ENCODE measurements around the gene TAF4.
"Not testable (repeated sequence)": the region's sequence is repeated elsewhere in the genome, so short reads cannot be mapped to it uniquely, and the experiment has no call there.

Gene TAF4

GRCh38 chr20:61986762-61987321, 78.8 kb downstream of the TAF4 start:
- no peak for TF ChIP-seq CTCF (IDR thresholded peaks at IDR 0.05; ENCODE audit: control insufficient read depth, insufficient read depth, low read depth, low read length, missing control alignments)
- DNase-seq (ENCODE audit: low read depth) = no peak

GRCh38 chr20:61985096-61985495, 80.6 kb downstream of the TAF4 start:
- TF ChIP-seq CTCF (IDR thresholded peaks at IDR 0.05; ENCODE audit: control insufficient read depth, insufficient read depth, low read depth, low read length, missing control alignments) = no peak
- DNase-seq (ENCODE audit: low read depth) = no peak
- no peak overlapping the region for H3K4me3 ChIP-seq (ENCODE audit: control insufficient read depth, low read depth, low read length)

More at GRCh38 chr20:61986762-61987321, 78.8 kb downstream of the TAF4 start:
- no peak overlapping the region for H3K4me3 ChIP-seq (ENCODE audit: control insufficient read depth, low read depth, low read length)

GRCh38 chr20:61984431-61984830, 81.2 kb downstream of the TAF4 start:
- not testable (repeated sequence) for H3K4me3 ChIP-seq (ENCODE audit: control insufficient read depth, low read depth, low read length); DNase-seq (ENCODE audit: low read depth)

- TF ChIP-seq CTCF (IDR thresholded peaks at IDR 0.05; ENCODE audit: control insufficient read depth, insufficient read depth, low read depth, low read length, missing control alignments) = no peak
- H3K4me3 ChIP-seq (ENCODE audit: control insufficient read depth, low read depth, low read length) = no peak overlapping the region
- no peak for DNase-seq (ENCODE audit: low read depth)
Observed at GRCh38 chr20:61983965-61984364, 81.7 kb downstream of the TAF4 start.

GRCh38 chr20:61982951-61983315, 82.7 kb downstream of the TAF4 start:
- H3K4me3 ChIP-seq (ENCODE audit: control insufficient read depth, low read depth, low read length) = no peak overlapping the region
- no peak for DNase-seq (ENCODE audit: low read depth)
- TF ChIP-seq CTCF (IDR thresholded peaks at IDR 0.05; ENCODE audit: control insufficient read depth, insufficient read depth, low read depth, low read length, missing control alignments) = no peak

- no peak overlapping the region for H3K4me3 ChIP-seq (ENCODE audit: control insufficient read depth, low read depth, low read length)
- no peak for TF ChIP-seq CTCF (IDR thresholded peaks at IDR 0.05; ENCODE audit: control insufficient read depth, insufficient read depth, low read depth, low read length, missing control alignments)
- DNase-seq (ENCODE audit: low read depth) = no peak
Observed at GRCh38 chr20:61982191-61982950, 83.3 kb downstream of the TAF4 start.

- H3K4me3 ChIP-seq (ENCODE audit: control insufficient read depth, low read depth, low read length); DNase-seq (ENCODE audit: low read depth): not testable (repeated sequence)
Observed at GRCh38 chr20:61981691-61982090, 84.0 kb downstream of the TAF4 start.

All from AG09309 (cell line).